ENCODE measurements around the gene TEC. TPM values are rescaled to one million over a fixed set of nuclear protein-coding genes. Genes with fewer than 3 reads are reported as not detected.

The TEC gene
- total RNA-seq, 1 donor from 2014 or later = not detected

DNA sequence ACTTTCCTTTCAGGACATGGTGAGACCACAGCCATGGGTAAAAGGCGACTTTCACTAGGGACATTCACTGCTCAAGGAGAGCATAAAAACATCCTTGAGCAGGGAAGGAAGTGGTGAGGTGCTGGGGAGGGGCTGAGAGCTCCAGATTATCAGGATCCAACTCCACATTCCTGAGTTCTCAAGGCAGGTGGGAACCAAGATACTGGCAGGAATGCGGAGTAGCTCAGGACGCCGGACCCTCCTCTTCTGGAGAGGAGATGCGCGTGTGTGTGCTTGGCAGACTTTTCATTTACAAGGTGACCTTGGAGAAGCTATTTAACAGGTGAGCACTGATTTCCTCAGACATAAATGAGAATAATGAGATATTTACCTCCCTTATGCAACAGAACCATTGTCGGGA lies 94.3 kb downstream of the TEC start:
- Histone ChIP-seq H3K36me3 (no peaks in the 10 kb centered on the region), H3K27ac (no peak overlapping the region), H3K9me3 (ENCODE audit: low read depth) (no peaks in the 10 kb centered on the region), H3K4me1 (no peaks in the 10 kb centered on the region), H3K4me2 (no peak overlapping the region), H4K20me1 (ENCODE audit: low read depth) (no peaks in the 10 kb centered on the region), H3K9ac (no peak overlapping the region), H3K4me3 (no peak overlapping the region), H2AFZ (replicated peaks) (no peak overlapping the region), H3F3A (ENCODE audit: low read depth) (no peaks in the 10 kb centered on the region), H3K27me3 (no peaks in the 10 kb centered on the region), H3K79me2 (ENCODE audit: low read depth) (no peaks in the 10 kb centered on the region)
- Mint-ChIP-seq H3K4me3 (no peak overlapping the region), H3K27ac (no peak overlapping the region), H3K27me3 (ENCODE audit: insufficient read depth, low read depth) (peaks cover 3% of the 10 kb centered on the region), H3K36me3 (no peaks in the 10 kb centered on the region), H3K4me1 (peaks cover 8% of the 10 kb centered on the region), H3K9me3 (no peaks in the 10 kb centered on the region)
- TF ChIP-seq EZH2 (IDR thresholded peaks at IDR 0.05) (no peak), EZH2phosphoT487 (IDR thresholded peaks at IDR 0.05) (no peak)
- TF ChIP-seq, protein P1, sequence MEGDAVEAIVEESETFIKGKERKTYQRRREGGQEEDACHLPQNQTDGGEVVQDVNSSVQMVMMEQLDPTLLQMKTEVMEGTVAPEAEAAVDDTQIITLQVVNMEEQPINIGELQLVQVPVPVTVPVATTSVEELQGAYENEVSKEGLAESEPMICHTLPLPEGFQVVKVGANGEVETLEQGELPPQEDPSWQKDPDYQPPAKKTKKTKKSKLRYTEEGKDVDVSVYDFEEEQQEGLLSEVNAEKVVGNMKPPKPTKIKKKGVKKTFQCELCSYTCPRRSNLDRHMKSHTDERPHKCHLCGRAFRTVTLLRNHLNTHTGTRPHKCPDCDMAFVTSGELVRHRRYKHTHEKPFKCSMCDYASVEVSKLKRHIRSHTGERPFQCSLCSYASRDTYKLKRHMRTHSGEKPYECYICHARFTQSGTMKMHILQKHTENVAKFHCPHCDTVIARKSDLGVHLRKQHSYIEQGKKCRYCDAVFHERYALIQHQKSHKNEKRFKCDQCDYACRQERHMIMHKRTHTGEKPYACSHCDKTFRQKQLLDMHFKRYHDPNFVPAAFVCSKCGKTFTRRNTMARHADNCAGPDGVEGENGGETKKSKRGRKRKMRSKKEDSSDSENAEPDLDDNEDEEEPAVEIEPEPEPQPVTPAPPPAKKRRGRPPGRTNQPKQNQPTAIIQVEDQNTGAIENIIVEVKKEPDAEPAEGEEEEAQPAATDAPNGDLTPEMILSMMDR (IDR thresholded peaks at IDR 0.05) = no peak
- DNase-seq (ENCODE audit: low spot score) = peak; percentile 24

DNA sequence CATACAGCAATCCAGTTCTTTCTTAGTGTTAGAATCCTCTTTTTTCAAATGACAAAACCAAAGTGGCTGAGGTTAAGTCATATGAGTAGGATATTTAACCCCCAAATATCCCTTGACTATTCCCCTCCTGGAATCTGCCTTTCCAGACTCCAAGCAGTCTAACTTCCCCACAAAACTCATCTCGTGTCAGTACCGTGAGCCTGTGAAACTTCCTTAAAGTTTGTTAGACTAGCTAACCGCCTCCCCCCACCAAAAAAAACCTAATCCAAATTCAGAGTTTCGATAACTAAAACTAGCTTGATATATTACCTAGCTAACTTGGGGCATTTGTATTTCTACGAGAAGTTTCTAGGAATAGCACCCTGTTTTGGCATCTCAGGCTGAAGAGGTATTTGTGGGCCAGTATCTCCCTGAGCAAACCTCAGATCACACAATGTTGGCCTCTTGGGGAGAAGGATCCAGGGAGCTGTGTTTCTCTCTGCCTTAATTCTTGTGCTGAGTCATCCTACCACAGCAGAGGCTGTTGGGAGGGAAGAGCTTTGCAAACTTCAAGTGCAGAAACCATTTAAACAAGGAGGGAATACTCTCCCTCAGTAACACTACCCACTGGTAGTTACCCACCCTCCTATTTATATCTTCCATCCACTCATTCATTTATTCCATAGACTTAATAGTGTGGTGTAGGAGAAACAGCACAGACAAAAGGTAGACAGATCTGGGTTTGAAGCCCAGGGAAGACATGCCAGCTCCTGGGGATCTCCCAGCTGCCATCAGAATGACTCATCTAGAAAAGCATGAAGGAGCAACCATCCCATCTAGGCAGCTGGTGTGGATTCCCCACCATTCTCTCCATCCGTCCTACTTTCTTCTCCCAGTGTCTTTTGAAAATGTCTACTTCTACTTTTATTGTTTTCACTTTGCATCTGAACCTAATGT lies 96.3 kb downstream of the TEC start:
- Histone ChIP-seq H3K27ac (no peak overlapping the region), H3K27me3 (no peaks in the 10 kb centered on the region), H4K20me1 (ENCODE audit: low read depth) (no peaks in the 10 kb centered on the region), H3K4me2 (no peak overlapping the region), H3K9ac (no peak overlapping the region), H3F3A (ENCODE audit: low read depth) (no peaks in the 10 kb centered on the region), H3K9me3 (ENCODE audit: low read depth) (no peaks in the 10 kb centered on the region), H3K4me1 (no peaks in the 10 kb centered on the region), H3K4me3 (no peak overlapping the region), H2AFZ (replicated peaks) (peak overlapping the region; percentile 23), H3K79me2 (ENCODE audit: low read depth) (no peaks in the 10 kb centered on the region), H3K36me3 (no peaks in the 10 kb centered on the region)
- Mint-ChIP-seq H3K4me1 (peaks cover 8% of the 10 kb centered on the region), H3K36me3 (no peaks in the 10 kb centered on the region), H3K4me3 (no peak overlapping the region), H3K9me3 (no peaks in the 10 kb centered on the region), H3K27ac (no peak overlapping the region), H3K27me3 (ENCODE audit: insufficient read depth, low read depth) (no peaks in the 10 kb centered on the region)
- no peak for TF ChIP-seq EZH2phosphoT487 (IDR thresholded peaks at IDR 0.05)
- TF ChIP-seq EZH2 (IDR thresholded peaks at IDR 0.05) = no peak
- TF ChIP-seq, protein P1 (IDR thresholded peaks at IDR 0.05) = no peak
- peak; percentile 2 for DNase-seq (ENCODE audit: low spot score)

DNA sequence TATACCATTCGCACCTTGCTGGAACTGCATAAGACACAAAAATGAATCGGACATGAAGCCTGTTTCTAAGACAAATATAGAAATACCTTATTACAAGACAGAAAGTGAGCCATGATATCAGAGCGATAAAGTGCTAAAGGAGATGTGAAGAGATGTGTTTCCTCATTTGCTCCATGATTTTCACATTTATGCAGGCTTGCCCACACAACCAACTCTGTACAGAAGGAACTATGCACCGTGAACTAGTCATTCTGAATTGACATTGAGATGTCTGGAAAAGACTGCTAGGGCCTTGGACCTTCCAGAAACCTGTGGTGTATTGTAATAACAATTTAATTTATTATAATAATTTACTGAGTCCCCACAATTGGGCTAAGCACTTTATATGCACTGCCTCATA lies 97.0 kb downstream of the TEC start:
- Histone ChIP-seq H3F3A (ENCODE audit: low read depth) (no peaks in the 10 kb centered on the region), H3K27ac (no peak overlapping the region), H4K20me1 (ENCODE audit: low read depth) (no peaks in the 10 kb centered on the region), H3K36me3 (no peaks in the 10 kb centered on the region), H3K27me3 (no peaks in the 10 kb centered on the region), H2AFZ (replicated peaks) (no peak overlapping the region), H3K4me3 (no peak overlapping the region), H3K9ac (no peak overlapping the region), H3K9me3 (ENCODE audit: low read depth) (no peaks in the 10 kb centered on the region), H3K4me1 (no peaks in the 10 kb centered on the region), H3K4me2 (no peak overlapping the region), H3K79me2 (ENCODE audit: low read depth) (no peaks in the 10 kb centered on the region)
- TF ChIP-seq EZH2phosphoT487 (IDR thresholded peaks at IDR 0.05) = no peak
- TF ChIP-seq, protein P1 (IDR thresholded peaks at IDR 0.05) = no peak
- no peak overlapping the region for H3K27ac Mint-ChIP-seq
- no peak overlapping the region for H3K4me3 Mint-ChIP-seq
- H3K4me1 Mint-ChIP-seq = peaks cover 8% of the 10 kb centered on the region
- no peaks in the 10 kb centered on the region for H3K27me3 Mint-ChIP-seq (ENCODE audit: insufficient read depth, low read depth)
- no peaks in the 10 kb centered on the region for H3K9me3 Mint-ChIP-seq
- DNase-seq (ENCODE audit: low spot score) = no peak
- no peaks in the 10 kb centered on the region for H3K36me3 Mint-ChIP-seq

Data from neural progenitor cell (in vitro differentiated cells).